Measurements from ENCODE around the gene CLDN10.

GRCh38 chr13:95570016-95570415 lies 17.5 kb downstream of the CLDN10 start:
- TF ChIP-seq, protein P1, sequence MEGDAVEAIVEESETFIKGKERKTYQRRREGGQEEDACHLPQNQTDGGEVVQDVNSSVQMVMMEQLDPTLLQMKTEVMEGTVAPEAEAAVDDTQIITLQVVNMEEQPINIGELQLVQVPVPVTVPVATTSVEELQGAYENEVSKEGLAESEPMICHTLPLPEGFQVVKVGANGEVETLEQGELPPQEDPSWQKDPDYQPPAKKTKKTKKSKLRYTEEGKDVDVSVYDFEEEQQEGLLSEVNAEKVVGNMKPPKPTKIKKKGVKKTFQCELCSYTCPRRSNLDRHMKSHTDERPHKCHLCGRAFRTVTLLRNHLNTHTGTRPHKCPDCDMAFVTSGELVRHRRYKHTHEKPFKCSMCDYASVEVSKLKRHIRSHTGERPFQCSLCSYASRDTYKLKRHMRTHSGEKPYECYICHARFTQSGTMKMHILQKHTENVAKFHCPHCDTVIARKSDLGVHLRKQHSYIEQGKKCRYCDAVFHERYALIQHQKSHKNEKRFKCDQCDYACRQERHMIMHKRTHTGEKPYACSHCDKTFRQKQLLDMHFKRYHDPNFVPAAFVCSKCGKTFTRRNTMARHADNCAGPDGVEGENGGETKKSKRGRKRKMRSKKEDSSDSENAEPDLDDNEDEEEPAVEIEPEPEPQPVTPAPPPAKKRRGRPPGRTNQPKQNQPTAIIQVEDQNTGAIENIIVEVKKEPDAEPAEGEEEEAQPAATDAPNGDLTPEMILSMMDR (IDR thresholded peaks at IDR 0.05), result no peak
- TF ChIP-seq POLR2A (IDR thresholded peaks at IDR 0.05), result no peak

Measured in transverse colon (tissue), 3 donors.